ENCODE measurements around the gene USP21. TPM values are rescaled to one million over a fixed set of nuclear protein-coding genes. Genes with fewer than 3 reads are reported as not detected.

The USP21 gene
- total and polyA plus RNA-seq, 9 of the 15 experiments (the other 6 are each of a cell fraction or from before 2014, with no cell fraction given), result 4.9 to 52.4 (median 21.6) TPM

- TF ChIP-seq ZNF324 (CRISPR knock-in tag; IDR thresholded peaks at IDR 0.05) (no peak), PYGO2 (tag; IDR thresholded peaks at IDR 0.05) (peak; percentile 62; the same call in 1 of the 2 replicates), MAFK (IDR thresholded peaks at IDR 0.05; ENCODE audit: low read length) (no peak), E2F3 (CRISPR knock-in tag; IDR thresholded peaks at IDR 0.05) (no peak), HES1 (IDR thresholded peaks at IDR 0.05; ENCODE audit: low read depth) (peak; percentile 98), MYBL2 (IDR thresholded peaks at IDR 0.05; ENCODE audit: low read depth) (no peak), MYBL2 (CRISPR knock-in tag; IDR thresholded peaks at IDR 0.05; ENCODE audit: borderline replicate concordance) (no peak), ZNF444 (CRISPR knock-in tag; IDR thresholded peaks at IDR 0.05) (no peak), HMG20A (CRISPR knock-in tag; conservative IDR thresholded peaks at IDR 0.05) (no peak), MITF (IDR thresholded peaks at IDR 0.05) (peak; percentile 88), ZNF668 (CRISPR knock-in tag; IDR thresholded peaks at IDR 0.05) (no peak), ZNF217 (CRISPR knock-in tag; IDR thresholded peaks at IDR 0.05) (no peak), NKRF (IDR thresholded peaks at IDR 0.05; ENCODE audit: borderline replicate concordance) (peak; percentile 75; the same call in 1 of the 2 replicates), ZNF311 (CRISPR knock-in tag; IDR thresholded peaks at IDR 0.05) (no peak), TCF15 (CRISPR knock-in tag; IDR thresholded peaks at IDR 0.05) (no peak), L3MBTL2 (IDR thresholded peaks at IDR 0.05) (peak; percentile 96), BCL6 (CRISPR knock-in tag; IDR thresholded peaks at IDR 0.05) (no peak), PRMT5 (CRISPR knock-in tag; IDR thresholded peaks at IDR 0.05) (no peak), TFE3 (CRISPR knock-in tag; IDR thresholded peaks at IDR 0.05) (no peak), ZNF384 (IDR thresholded peaks at IDR 0.05; ENCODE audit: low read depth, low read length) (no peak), NFXL1 (CRISPR knock-in tag; IDR thresholded peaks at IDR 0.05) (no peak), FOXJ3 (CRISPR knock-in tag; IDR thresholded peaks at IDR 0.05) (peak; percentile 84), ZNF140 (CRISPR knock-in tag; IDR thresholded peaks at IDR 0.05) (no peak), ZNF589 (CRISPR knock-in tag; IDR thresholded peaks at IDR 0.05; ENCODE audit: low read depth) (peak; percentile 97)
These were observed 6.7 kb downstream of the USP21 start, which contains the start of gene PPOX (continued) for GRCh38 chr1:161165742-161166668.
